HL-60 (cell line): Measurements from ENCODE around the gene MANBA.
"Not testable (repeated sequence)": the region's sequence is repeated elsewhere in the genome, so short reads cannot be mapped to it uniquely, and the experiment has no call there.

Experiments used
- DNase-seq, 2 experiments: peaks; one replicate each; pipeline ENCODE4 v3.0.0-alpha.2; 2010 to 2020; ENCODE audit warnings: low read depth in 1 of 2, low spot score in 1 of 2
- H3K27ac ChIP-seq: fragments of 250-450 bp; sonication (Bioruptor Pico); replicated peaks from 2 replicates; pipeline ENCODE4 v1.5.1; 2020; ENCODE audit warnings: mild to moderate bottlenecking, moderate library complexity
- H3K27me3 ChIP-seq: fragments of 250-450 bp; sonication (Bioruptor Pico); 2 replicates; pipeline ENCODE4 v1.5.1; 2021; ENCODE audit warnings: mild to moderate bottlenecking, moderate library complexity; ENCODE audit not compliant: insufficient read depth, poor library complexity, severe bottlenecking
- H3K4me3 ChIP-seq: replicated peaks from 2 replicates; pipeline ENCODE4 v1.5.1; 2011; ENCODE audit warnings: mild to moderate bottlenecking, control low read depth, low read length; ENCODE audit not compliant: insufficient read depth
- CTCF ChIP-seq: IDR thresholded peaks from one replicate; pipeline ENCODE4 v1.5.1; 2011; ENCODE audit warnings: low read length, control low read depth, inconsistent platforms; ENCODE audit not compliant: insufficient read depth
- GABPA ChIP-seq: IDR thresholded peaks from 2 replicates; pipeline ENCODE4 v1.6.1; 2012; ENCODE audit warnings: low read depth
- POLR2AphosphoS5 ChIP-seq: IDR thresholded peaks from 2 replicates; pipeline ENCODE4 v1.6.1; 2012; ENCODE audit warnings: low read depth
- REST ChIP-seq: IDR thresholded peaks from 2 replicates; pipeline ENCODE4 v1.6.1; 2012; ENCODE audit warnings: low read depth; ENCODE audit not compliant: insufficient replicate concordance
- SPI1 ChIP-seq: IDR thresholded peaks from 2 replicates; pipeline ENCODE4 v1.6.1; 2012; ENCODE audit warnings: low read depth, mild to moderate bottlenecking, borderline replicate concordance

MANBA gene

GRCh38 chr4:102620697-102621497 is 139.9 kb downstream of the MANBA start:
- no peak overlapping the region for H3K27ac ChIP-seq
- no peaks in the 10 kb centered on the region for H3K27me3 ChIP-seq
- TF ChIP-seq POLR2AphosphoS5 (no peak), GABPA (no peak)
- no peak overlapping the region for H3K4me3 ChIP-seq
- DNase-seq: peak in 1 of 2 experiments; percentile 20

- H3K4me3 ChIP-seq, H3K27me3 ChIP-seq, DNase-seq, H3K27ac ChIP-seq: not testable (repeated sequence)
Observed at GRCh38 chr4:102619776-102620631, 140.8 kb downstream of the MANBA start.

GRCh38 chr4:102619021-102619420 is 141.7 kb downstream of the MANBA start:
- H3K4me3 ChIP-seq, H3K27ac ChIP-seq, H3K27me3 ChIP-seq, DNase-seq: not testable (repeated sequence)

GRCh38 chr4:102616636-102617035 is 144.1 kb downstream of the MANBA start:
- Histone ChIP-seq H3K4me3 (no peak overlapping the region), H3K27me3 (no peaks in the 10 kb centered on the region), H3K27ac (no peak overlapping the region)
- TF ChIP-seq SPI1 (no peak), REST (no peak), GABPA (no peak), CTCF (no peak), POLR2AphosphoS5 (no peak)
- DNase-seq: no peak

- TF ChIP-seq POLR2AphosphoS5 (no peak), REST (no peak), GABPA (no peak), SPI1 (no peak), CTCF (no peak)
- DNase-seq: no peak
- no peak overlapping the region for H3K4me3 ChIP-seq
- no peak overlapping the region for H3K27ac ChIP-seq
- H3K27me3 ChIP-seq: no peaks in the 10 kb centered on the region
Observed at GRCh38 chr4:102614801-102615200, 146.0 kb downstream of the MANBA start.
